GM19193 (cell line): ENCODE results near the gene GCHFR.

Experiments
- POLR2A ChIP-seq: IDR thresholded peaks from 4 replicates; pipeline ENCODE4 v1.6.1; 2011; ENCODE audit not compliant: insufficient read depth, insufficient read length; ENCODE audit errors: extremely low read depth

The GCHFR gene

DNA sequence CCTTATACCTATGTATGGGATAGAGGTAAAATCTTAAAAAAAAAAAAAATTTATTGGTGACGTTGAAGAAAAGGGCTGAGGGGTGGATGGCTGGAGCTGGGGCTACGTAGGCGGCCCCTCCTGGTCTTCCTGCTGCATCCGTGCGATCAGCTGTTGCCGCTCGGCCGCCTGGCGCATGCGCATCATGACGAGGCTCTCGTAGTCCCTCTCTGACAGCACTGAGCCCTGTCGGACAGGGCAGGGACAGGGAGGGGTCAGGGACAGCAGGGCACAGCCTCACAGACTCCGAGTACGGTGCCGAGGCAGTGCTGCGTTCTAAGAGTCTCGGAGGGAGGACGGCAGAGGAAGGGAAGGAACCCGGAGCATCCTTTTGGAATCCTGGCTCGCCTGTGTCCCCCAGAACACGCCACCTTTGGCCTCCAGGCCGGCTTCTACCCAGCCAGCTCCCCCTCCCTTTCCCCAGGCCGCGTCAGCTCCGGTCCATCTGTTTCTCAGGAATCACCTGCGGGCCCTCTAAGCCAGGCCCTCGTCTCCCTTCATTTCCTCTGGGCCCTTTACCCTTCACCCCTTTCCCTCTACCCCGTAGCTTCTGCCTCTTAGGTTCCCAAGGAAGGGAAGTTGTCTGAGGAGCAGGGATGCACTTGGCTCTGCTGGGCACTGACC, 4.1 kb downstream of the GCHFR start:
- TF ChIP-seq POLR2A: no peak

- no peak for TF ChIP-seq POLR2A
Measured at GRCh38 chr15:40768521-40769273, 4.8 kb downstream of the GCHFR start.

DNA sequence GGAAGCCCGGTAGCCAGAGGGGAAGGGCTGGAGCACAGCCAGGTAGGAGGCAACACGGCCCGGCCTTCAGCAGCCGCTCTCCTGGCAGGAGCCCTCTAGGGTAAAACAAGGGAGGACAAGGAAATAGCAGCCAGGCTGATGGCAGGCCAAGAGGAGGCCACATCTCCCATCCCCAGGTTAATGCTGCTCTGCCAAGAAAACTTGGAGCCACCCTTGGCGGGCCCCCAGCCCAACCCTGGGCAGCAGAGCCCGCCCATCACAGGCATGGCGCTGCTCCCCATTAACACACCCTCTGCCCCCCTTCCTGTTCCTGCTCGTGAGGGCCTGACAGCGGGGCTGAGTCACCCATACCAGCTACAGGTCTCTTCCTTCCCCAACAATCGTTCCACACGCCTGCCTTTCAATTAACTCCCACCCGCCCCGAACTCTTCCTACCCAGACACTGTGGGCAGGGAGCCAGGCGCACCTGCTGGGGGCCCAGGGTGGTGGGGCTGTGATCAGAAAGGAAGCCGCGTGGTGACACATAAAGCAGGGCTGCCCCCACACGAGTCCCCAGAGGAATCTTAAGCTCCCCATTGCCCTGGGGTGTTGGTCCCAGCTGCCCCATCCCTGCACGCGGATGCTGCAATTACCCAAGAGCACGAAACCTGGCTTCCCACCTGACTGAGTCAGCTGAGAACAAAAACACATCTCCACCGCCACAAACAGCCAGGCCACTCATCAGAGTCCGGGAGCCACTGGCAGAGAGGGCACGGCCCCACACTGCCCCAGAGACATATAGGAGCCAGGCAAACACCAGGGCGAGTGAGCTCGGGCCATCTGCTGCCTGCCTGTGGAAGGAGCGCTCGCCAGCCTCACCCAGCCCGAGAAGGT, 5.6 kb downstream of the GCHFR start, which contains the start of gene C15orf62:
TSS of gene C15orf62 (plus strand) at position 707 of the 873 bp plus-strand sequence. CDS start 516 bp downstream, outside the sequence.
- peak; percentile 34 for TF ChIP-seq POLR2A

GRCh38 chr15:40770147-40770721, 6.4 kb downstream of the GCHFR start:
- no peak for TF ChIP-seq POLR2A

- no peak for TF ChIP-seq POLR2A
Measured at GRCh38 chr15:40771242-40771641, 7.4 kb downstream of the GCHFR start.

GRCh38 chr15:40772014-40772413, 8.1 kb downstream of the GCHFR start:
- no peak for TF ChIP-seq POLR2A

- TF ChIP-seq POLR2A: no peak
Measured at GRCh38 chr15:40773496-40773895, 9.6 kb downstream of the GCHFR start.

GRCh38 chr15:40773902-40774301, 10.0 kb downstream of the GCHFR start:
- no peak for TF ChIP-seq POLR2A

DNA sequence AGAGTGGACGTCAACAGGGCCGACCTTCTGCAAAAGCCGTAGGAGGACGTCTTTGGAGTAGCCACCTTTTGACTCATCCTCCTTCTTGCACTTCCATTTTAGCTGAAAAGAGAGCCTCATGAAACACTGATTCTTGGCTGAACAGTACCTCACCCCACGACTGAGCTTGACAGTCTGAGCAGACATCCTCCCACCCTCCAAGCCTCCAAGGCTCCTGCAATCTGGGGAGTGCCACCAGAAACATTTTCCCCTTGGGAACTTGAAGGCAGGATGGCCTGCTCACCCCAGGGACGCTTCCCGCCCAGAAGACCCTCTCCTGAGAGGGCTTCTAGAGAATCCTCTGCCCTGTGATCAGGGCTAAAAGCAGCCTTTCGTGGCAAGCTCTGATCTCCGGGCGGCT, 11.1 kb downstream of the GCHFR start:
- TF ChIP-seq POLR2A: no peak

DNA sequence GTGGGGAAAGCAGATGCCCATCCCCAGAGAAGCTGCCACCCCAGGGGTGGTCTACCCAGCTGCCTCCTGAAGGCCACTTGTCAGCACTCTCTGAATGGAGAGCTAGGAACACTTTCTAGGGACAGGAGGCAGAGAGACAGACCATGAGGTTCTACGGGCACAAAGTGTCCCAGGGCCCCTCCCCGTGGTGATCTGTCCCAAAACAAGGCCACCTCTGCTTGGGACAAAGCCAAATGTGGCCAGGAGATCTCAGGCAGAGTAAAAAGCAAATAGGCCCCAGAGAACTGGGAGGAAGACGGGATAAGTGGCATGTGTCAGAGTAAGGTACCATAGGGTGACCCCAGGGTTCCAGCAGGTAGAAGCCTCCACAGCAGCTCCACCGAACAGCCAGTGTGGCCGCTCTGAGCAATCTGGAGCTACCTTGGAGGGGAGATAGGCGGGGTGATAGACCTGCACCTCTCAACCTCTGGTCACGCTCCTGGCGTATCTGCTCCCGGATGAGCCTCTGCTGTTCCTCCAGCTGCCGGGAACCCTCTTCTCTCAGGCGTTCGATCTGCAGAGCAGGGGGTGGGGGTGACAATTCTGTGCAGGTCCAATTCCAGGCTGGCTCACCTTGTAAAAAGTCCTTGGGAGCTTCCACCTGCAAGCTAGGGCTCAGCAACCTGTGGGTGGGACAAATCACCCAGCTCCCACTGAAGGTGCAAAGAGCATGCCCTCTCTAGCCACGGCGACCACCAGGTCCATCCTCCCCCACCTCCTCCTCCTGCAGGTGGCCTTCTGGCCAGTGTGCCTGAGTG, 12.1 kb downstream of the GCHFR start:
- no peak for TF ChIP-seq POLR2A

GRCh38 chr15:40776537-40777141, 12.8 kb downstream of the GCHFR start:
- TF ChIP-seq POLR2A: no peak

DNA sequence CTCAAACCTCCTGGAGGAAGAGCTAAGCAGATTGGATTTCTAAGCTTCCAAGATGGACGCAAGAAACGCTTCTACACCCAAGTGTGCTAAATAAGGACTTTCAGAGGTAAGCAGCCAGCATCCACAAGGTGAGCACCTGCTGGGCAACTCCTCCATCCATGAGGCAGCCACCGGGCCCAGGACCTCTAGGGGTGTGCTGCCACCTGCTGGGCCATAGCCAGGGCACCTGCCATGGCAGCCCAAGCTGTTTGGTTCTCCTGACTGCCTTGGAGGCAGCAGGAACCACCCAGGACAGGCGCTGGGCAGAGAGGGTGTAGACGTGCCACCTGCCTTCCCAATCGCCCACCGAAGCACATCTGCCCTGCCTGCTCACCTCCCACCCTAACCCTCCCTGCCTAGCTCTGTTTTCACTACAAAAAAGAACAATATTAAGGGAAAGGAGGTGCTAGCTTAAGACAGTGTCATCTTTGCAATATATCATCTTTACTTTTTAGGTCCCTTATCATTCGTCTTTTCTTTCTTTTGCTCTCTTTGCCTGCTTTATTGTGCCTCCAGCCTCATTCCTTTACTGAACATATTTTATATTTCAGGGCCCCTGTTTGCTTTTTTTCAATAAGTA, 18.9 kb downstream of the GCHFR start:
- TF ChIP-seq POLR2A: no peak

- no peak for TF ChIP-seq POLR2A
Measured at GRCh38 chr15:40785164-40785563, 21.3 kb downstream of the GCHFR start.

- TF ChIP-seq POLR2A: no peak
Measured at GRCh38 chr15:40785814-40786213, 21.9 kb downstream of the GCHFR start.

GRCh38 chr15:40787344-40787841, 23.5 kb downstream of the GCHFR start:
- TF ChIP-seq POLR2A: no peak
